NB4 (cell line): ENCODE measurements around the gene EPAS1.
A peak's percentile ranks its signal among the peaks of the same experiment; 100 is the strongest.

Experiments
- DNase-seq: peaks from one replicate; pipeline ENCODE4 v3.0.0; 2010; ENCODE audit warnings: low read depth
- H3K4me3 ChIP-seq: one replicate; pipeline ENCODE4 v1.5.1; 2011; ENCODE audit warnings: mild to moderate bottlenecking, low read depth, low read length, moderate library complexity
- MYC ChIP-seq: IDR thresholded peaks from 2 replicates; pipeline ENCODE4 v1.6.1; 2011; ENCODE audit warnings: low read depth, low read length
- POLR2A ChIP-seq: IDR thresholded peaks from 2 replicates; pipeline ENCODE4 v1.6.1; 2011; ENCODE audit warnings: mild to moderate bottlenecking; ENCODE audit not compliant: insufficient read length; ENCODE audit errors: extremely low read depth
- TF ChIP-seq, protein P1 (sequence below): IDR thresholded peaks from one replicate; pipeline ENCODE4 v1.5.1; 2012; ENCODE audit warnings: low read depth, low read length
- TF ChIP-seq, protein P2 (sequence below): IDR thresholded peaks from 2 replicates; pipeline ENCODE4 v1.6.1; 2011; ENCODE audit warnings: low read depth, low read length

EPAS1 gene

DNA sequence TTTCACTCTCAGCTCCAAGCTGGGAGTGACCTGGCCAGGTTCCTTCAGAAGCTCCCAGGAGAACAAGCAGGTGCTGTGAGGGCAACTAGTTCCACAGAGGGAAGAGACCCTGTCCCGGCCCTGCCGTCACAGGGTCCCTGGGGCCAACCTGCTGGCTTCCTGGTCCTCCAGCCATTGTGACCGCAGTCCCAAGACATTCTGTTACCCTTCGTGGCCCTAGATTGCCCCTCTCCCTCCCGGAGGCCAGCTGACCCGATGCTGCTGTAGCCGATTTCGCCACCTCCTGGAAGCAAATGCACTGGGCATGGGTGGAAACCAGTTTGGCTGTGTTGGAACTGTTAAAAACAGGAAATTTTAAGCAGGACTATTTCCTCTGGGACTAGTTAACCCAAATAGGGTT is 55.4 kb downstream of the EPAS1 start:
- H3K4me3 ChIP-seq, result no peak overlapping the region
- DNase-seq, result peak; percentile 61
- TF ChIP-seq MYC, result no peak
- no peak for TF ChIP-seq POLR2A
- TF ChIP-seq, protein P1, sequence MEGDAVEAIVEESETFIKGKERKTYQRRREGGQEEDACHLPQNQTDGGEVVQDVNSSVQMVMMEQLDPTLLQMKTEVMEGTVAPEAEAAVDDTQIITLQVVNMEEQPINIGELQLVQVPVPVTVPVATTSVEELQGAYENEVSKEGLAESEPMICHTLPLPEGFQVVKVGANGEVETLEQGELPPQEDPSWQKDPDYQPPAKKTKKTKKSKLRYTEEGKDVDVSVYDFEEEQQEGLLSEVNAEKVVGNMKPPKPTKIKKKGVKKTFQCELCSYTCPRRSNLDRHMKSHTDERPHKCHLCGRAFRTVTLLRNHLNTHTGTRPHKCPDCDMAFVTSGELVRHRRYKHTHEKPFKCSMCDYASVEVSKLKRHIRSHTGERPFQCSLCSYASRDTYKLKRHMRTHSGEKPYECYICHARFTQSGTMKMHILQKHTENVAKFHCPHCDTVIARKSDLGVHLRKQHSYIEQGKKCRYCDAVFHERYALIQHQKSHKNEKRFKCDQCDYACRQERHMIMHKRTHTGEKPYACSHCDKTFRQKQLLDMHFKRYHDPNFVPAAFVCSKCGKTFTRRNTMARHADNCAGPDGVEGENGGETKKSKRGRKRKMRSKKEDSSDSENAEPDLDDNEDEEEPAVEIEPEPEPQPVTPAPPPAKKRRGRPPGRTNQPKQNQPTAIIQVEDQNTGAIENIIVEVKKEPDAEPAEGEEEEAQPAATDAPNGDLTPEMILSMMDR, result peak; percentile 12
- TF ChIP-seq, protein P2, sequence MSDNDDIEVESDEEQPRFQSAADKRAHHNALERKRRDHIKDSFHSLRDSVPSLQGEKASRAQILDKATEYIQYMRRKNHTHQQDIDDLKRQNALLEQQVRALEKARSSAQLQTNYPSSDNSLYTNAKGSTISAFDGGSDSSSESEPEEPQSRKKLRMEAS, result no peak

DNA sequence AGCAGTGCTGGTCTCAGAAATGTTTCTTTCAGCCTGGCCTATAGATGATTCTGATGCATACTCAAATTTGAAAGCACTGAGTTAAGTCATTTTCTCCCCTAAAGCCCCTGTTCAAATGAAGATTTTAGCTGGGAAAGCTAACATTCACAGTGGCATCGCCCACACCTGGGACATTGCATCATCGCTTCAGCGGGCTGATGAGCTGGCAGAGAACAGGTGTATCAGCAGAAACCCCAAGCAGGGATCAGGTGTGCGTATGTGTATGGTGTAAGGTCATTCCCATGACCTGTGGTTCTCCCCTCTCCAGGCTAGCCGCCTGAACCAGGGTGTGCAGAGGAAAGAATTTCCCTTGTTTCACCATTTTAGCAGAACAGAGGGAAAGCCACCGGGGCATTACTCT is 56.3 kb downstream of the EPAS1 start:
- no peak overlapping the region for H3K4me3 ChIP-seq
- no peak for DNase-seq
- TF ChIP-seq, protein P2, result no peak
- no peak for TF ChIP-seq POLR2A
- no peak for TF ChIP-seq MYC
- TF ChIP-seq, protein P1, result no peak

DNA sequence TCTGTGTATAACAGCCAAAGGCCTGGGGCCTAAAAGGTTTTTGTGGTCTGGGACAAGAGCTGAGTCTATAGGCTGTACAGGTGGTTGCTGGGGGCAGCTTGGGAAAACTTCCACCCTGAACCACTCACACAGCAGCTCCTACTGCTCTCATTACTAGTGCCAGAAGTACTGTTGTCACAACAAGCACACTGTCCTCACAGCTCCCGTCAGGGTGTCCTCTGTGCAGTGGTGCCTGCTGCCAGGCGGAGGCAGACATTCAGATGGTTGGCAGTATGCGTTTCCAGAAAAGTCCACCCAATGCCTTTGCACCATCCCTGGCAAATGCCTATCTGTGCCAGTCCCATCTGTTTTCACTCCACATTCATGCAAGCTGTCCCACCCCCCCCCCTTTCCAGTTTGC is 58.5 kb downstream of the EPAS1 start:
- TF ChIP-seq, protein P2, result no peak
- TF ChIP-seq, protein P1, result no peak
- TF ChIP-seq MYC (no peak), POLR2A (no peak)
- no peak for DNase-seq
- H3K4me3 ChIP-seq, result no peak overlapping the region

DNA sequence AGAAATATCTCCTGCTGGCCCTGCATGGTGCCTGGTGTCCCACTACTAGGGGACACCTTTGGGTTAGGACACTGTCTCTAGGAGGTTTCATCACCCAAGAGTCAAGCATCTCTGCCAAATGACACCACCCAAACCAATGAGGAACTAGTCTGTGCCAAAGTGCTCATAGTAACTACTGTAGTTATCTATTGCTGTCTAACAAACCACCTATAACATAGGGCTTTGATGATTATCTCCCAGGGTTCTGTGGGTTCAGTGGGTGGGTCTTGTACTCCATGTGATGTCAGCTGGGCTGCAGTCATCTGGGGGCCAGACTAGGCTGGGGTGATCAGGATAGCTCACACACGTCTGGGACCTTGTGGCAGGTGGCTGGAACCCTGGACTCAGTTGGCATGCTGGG is 59.8 kb downstream of the EPAS1 start:
- no peak for TF ChIP-seq MYC
- TF ChIP-seq, protein P2, result no peak
- TF ChIP-seq, protein P1, result no peak
- TF ChIP-seq POLR2A, result no peak
- H3K4me3 ChIP-seq, result no peak overlapping the region
- DNase-seq, result no peak

DNA sequence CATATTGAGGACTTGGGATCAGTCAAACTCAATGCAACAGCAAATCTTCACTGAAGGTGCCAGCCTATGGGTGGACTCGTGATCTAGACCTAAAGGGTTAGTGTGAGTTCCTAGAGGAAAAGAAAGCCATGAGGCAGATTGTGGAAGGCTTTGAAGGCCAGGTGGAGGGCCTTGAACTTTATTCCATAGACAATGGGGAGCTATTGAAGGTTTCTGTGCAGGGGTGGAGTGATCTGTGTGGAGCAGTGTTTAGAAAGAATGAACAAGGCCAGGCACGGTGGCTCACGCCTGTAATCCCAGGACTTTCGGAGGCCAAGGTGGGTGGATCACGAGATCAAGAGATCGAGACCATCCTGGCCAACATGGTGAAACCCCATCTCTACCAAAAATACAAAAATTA is 61.5 kb downstream of the EPAS1 start:
- TF ChIP-seq, protein P2, result no peak
- no peak for TF ChIP-seq MYC
- TF ChIP-seq, protein P1, result no peak
- TF ChIP-seq POLR2A, result no peak

DNA sequence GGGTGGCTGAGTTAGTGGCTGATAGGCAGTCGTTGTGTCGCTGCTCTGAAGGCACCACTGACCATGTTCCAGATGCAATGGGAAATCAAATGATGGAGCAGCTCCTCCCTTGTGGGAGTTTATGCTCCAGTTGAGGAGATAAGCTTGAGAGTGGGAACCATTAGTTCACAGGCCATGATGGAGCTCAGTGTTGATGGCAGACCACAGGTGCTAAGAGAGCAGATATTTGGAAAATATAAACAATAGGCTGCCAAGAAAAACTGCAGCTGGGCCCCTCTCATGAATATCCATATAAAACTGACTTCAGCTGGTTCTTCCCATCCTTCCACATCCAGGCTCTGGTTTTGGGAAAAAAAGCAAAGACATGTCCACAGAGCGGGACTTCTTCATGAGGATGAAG is 63.1 kb downstream of the EPAS1 start:
- H3K4me3 ChIP-seq, result no peak overlapping the region
- TF ChIP-seq POLR2A (no peak), MYC (no peak)
- TF ChIP-seq, protein P1, result no peak
- TF ChIP-seq, protein P2, result no peak
- DNase-seq, result no peak

More for the DNA sequence above, 61.5 kb downstream of the EPAS1 start:
- H3K4me3 ChIP-seq, result no peak overlapping the region
- no peak for DNase-seq
